ENCODE data around the gene CLASP2.

CLASP2 gene

DNA sequence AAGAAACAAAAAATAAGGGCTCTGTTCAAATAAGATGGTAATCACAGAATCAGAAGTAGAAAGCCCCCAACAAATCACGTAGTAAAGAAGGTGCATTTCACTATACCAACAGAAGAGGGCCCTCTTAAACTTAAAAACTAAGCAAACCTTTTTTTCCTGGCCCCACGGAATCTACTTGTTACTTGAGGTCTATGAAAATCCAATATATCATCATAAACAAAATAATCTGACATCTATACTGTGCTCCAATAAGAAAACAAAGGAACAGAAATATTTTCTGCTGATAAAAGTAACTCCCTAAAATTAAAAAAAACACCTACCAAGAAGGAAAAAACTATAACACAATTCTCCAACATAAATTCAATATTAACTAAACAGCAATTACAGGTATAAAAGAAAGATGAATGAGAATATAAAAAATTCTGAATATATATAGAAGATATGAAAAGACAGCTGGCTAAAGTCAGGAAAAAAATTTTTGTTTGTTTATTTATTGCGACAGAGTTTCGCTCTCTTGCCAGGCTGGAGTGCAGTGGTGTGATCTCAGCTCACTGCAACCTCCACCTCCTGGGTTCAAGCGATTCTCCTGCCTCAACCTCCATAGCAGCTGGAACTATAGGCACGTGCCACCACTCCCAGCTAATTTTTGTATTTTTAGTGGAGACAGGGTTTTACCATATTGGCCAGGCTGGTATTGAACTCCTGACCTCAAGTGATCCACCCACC, 81.8 kb downstream of the CLASP2 start:
- DNase-seq (ENCODE audit: low read depth) = no peak

- DNase-seq (ENCODE audit: low read depth) = no peak
These were observed 83.8 kb downstream of the CLASP2 start for GRCh38 chr3:33634262-33634661.

GRCh38 chr3:33629219-33629618, 88.8 kb downstream of the CLASP2 start:
- no peak for DNase-seq (ENCODE audit: low read depth)

GRCh38 chr3:33624756-33625155, 93.3 kb downstream of the CLASP2 start:
- DNase-seq (ENCODE audit: low read depth) = no peak

DNA sequence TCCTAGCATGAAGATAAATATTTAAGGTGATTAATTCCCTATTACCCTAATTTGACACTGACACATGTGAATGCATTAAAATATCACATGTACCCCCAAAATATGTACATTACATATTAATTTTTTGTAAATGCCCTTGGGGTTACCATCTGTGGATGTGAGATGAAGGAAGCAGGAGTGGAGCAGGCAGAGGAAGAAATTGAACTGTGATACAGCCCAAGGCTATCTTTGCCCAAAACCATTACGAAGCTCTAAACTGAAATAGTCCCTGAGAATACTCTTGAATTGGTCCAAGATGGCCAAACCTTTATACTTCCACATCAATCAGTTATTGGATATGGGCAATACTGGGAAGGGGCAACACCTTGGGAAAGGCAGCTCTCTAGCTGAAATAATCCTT, 105.0 kb downstream of the CLASP2 start:
- no peak for DNase-seq (ENCODE audit: low read depth)

DNA sequence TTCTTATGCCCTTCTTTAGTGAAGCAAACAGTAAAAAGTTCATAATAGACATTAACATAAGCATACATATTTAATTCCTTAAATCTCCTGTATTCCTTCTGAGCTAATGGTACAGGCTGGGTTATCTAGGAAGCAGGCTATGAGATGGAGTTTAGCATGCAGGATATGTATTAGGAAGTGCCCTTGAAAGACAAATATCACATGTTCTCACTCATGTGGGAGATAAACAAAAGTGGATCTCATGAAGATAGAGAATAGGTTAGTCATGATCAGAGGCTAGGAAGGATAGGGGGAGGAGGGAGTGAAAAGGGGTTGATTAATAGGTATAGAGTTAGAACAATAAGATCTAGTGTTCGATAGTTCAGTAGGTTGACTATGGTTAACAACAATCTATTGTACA, 105.4 kb downstream of the CLASP2 start:
- DNase-seq (ENCODE audit: low read depth) = no peak

DNA sequence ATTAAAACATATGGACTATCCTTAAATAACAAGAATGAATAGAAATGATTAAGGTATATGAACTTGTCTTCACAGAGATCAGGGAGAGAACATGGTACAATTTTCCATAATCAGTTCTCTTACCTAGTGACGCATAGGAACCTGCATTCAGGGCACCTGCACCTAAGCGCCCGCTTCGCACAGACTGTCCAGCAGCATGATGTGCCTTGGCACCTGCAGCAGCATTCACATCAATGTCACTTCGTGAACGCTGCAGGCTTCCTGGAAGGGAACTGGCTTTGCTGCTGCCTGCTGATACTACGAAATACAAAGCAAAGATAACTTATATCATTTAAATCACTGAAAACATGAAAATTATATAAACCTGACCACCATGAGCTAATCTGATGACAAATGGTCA, 115.2 kb downstream of the CLASP2 start:
- no peak for DNase-seq (ENCODE audit: low read depth)

DNA sequence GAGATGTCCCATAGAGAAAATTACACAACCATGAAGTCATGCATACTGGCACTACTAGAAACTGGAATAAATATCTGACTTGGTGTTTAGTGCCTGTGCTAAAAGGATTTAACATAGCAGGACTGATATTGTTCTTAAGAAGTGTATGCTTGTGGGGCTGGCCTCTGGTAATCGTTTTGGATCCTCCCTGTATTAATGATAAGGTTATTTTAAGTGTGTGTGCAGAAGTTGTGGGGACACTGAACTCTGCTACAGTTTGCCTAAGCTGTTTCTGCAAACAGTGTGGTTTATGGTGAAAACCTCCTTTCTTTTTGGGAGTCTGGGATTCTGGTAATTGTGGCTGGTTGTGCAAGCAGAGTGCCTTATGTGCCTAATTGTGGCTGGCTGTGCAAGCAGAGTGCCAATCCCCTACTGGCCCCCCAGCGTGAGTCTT, 120.8 kb downstream of the CLASP2 start:
- DNase-seq (ENCODE audit: low read depth) = no peak

- DNase-seq (ENCODE audit: low read depth) = no peak
These were observed 125.1 kb downstream of the CLASP2 start for GRCh38 chr3:33592999-33593398.

GRCh38 chr3:33590541-33590940, 127.5 kb downstream of the CLASP2 start:
- DNase-seq (ENCODE audit: low read depth) = no peak

DNA sequence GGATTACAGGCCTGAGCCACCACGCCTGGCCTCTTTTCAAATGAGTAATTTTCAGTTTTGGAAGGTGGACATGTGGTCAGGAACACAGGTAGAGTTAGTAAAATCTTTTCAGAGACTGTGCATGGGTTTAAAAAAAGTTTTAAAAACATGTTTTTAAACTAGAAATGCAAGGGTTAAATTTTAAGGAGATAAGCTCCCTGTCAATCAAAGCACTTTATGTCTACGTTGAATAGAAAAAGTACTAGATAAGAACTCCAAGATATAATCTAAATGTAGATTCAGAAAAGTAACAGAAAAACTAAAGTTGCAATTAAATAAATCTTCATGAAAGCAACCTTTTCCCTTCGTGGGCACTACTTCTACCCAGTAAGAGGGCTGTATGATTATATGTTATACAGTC, 131.7 kb downstream of the CLASP2 start:
- no peak for DNase-seq (ENCODE audit: low read depth)

DNA sequence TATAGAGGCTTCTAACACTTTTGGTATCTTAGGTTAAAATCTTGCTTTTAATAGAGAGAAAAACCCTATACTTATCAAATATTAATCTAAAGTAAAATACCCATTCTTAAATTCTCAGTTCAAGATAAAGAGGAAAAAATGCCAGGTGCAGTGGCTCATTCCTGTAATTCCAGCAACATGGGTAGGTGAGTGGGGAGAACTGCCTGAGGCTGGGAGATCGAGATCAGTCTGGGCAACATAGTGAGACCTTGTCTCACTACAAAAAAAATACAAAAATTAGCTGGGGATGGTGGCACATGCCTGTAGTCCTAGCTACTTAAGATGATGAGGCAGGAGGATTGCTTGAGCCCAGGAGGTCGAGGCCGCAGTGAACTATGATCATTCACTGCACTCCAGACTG, 135.8 kb downstream of the CLASP2 start:
- DNase-seq (ENCODE audit: low read depth) = no peak

- no peak for DNase-seq (ENCODE audit: low read depth)
These were observed 136.4 kb downstream of the CLASP2 start for GRCh38 chr3:33581666-33582065.

DNA sequence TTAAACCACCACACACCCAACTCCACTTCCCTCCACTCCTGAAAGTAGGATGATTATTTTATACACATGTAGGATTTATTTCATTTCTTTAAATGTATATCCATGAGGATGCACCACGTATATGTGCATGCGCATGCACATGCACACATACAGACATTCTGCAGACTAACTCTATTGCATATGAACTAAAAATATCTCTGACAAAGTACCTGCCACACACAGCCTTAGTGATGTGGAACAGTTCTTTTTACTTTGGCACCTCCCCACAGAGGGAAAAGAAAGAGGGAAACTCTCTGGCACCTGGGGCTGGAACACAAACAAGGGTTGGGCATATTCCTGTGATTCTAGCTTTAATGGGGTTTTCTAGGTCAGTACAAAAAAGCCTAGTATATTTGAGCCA, 138.2 kb downstream of the CLASP2 start:
- DNase-seq (ENCODE audit: low read depth) = no peak

DNA sequence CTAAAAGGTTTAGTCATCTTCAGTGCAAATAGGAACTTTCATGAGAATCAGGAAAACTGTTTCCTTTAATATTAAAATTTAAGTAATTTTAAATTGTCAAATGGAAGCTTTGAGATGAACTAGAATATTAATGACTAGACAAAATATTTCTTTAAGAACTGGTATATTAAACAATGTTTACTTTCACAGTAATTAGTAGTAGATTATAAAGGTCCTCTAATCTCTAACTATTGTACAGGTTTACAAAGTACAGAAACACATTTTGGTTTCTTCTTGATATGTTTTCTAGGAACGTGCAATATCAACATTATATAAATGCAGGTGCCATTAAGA, 138.9 kb downstream of the CLASP2 start:
- DNase-seq (ENCODE audit: low read depth) = no peak

GRCh38 chr3:33578325-33579177, 139.5 kb downstream of the CLASP2 start:
- no peak for DNase-seq (ENCODE audit: low read depth)

DNA sequence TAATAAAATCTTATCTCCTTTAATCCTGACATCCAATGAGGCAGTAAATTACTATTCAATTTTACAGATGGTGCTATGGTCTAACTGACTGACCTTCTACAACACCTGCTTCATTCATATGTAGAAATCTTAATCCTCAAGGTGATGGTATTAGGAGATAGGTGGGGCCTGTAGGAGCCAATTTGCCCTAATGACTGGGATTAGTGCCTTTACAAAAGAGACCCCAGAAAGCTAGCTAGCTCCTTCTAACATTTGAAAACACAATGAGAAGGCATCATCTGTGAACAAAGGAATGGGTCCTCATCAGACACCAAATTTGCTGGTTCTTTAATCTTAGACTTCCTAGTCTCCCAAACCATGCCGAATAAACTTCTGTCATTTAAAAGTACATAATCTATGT, 140.5 kb downstream of the CLASP2 start:
- no peak for DNase-seq (ENCODE audit: low read depth)

- no peak for DNase-seq (ENCODE audit: low read depth)
These were observed 140.9 kb downstream of the CLASP2 start for GRCh38 chr3:33577173-33577572.

DNA sequence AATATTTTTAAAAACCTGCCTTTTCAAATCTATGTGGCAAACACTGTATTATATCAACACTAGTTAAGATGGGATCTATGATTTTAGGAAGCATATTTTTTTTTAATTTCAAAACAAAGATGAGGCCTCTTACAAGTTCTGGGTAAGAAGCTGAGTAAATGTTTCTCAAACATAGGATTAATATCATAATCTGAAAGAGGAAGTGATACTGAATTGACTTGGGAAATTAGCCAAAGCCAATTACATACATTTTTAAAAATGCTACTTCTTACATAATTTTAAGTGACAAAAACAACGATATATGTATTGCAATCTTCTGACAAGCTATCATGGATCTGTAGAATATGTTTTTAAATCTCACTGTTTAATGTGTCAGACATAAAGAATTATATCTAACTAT, 142.7 kb downstream of the CLASP2 start:
- DNase-seq (ENCODE audit: low read depth) = no peak

DNA sequence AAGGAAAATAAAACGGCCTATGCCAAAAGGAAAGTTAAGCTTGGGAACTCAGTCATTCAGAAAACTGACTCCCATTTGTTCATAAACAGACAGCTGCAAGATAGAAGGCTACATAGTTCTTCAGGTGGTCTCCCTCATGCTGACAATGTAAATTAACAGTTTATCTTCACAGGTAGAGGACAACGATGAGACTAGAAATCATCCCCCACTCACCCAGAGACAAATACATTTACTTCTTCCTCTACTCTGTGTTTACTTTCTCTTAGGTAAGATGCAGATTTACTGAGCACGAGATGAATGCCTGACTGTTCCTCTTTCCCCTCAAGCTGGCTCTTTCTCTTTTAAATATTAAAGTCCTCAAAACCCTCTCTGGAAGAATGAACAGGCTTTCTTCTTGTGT, 160.2 kb downstream of the CLASP2 start:
- no peak for DNase-seq (ENCODE audit: low read depth)

DNA sequence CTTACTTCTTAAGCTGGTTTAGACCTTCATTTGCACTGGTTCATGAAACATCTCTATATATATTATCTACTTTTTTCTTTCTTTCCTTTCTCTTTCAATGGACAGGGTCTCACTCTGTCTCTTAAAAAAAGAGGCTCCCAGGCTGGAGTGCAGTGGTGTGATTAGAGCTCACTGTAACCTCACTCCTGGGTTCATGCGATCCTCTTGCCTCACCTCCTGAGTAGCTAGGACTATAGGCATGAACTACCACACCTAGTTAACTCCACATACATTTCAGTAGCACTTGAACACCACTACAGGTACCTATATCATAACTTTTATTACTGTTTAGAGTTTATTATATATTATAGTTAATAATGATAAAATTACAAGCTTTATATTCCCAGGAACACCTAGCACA, 160.8 kb downstream of the CLASP2 start:
- DNase-seq (ENCODE audit: low read depth) = no peak

- DNase-seq (ENCODE audit: low read depth) = no peak
These were observed 171.0 kb downstream of the CLASP2 start for GRCh38 chr3:33547101-33547500.

DNA sequence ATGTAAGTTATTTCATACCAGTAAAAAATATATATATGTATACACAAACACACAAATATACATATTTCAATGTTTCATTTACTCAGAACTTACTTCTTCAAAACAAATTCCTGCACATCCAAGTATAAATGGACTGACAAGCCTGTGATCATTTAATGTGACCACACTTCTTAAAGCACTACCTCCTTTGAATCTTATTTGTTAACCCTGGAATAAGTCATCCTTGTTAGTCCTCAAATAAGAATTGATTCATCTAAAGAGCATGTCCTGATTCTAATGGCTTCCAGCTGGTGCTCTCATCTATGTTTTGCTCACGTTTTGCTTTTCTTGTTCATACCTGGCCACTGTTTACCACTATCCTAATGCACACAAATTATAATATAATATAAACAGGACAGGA, 173.9 kb downstream of the CLASP2 start:
- DNase-seq (ENCODE audit: low read depth) = no peak

- no peak for DNase-seq (ENCODE audit: low read depth)
These were observed 174.5 kb downstream of the CLASP2 start for GRCh38 chr3:33543601-33544000.

All from stimulated activated CD4-positive, alpha-beta T cell treated with anti-CD3 and anti-CD28 coated beads, Interleukin-2, amount 100 ng/mL, for 4 hours (primary cell).